HG03108 (cell line): Measurements from ENCODE around the gene CBX6.

Experiments
- ATAC-seq: cut with Tn5 transposase; IDR thresholded peaks from one replicate; pipeline ENCODE4 v1.9.1; 2021; ENCODE audit warnings: moderate library complexity; ENCODE audit not compliant: unreplicated experiment

The CBX6 gene

DNA sequence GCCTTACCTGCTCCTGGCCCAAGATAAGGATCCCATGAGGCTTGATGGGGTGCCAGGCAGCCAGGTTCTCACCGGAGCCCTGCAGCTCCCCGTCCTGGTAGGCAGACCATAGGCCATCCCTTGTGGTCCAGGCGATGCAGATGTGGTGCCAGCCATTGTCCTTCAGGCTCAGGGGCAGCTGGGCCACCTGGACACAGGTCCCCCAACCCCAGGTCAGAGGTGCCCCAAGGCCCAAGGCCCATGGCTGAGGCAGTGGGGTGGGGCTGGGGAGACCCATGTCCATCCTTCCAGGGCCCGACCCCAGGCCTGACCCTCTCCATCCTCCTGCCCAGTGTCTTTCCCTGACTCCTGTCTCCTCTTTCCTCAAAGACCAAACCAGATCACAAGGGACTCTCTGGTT, 48.9 kb downstream of the CBX6 start:
- no peak for ATAC-seq

DNA sequence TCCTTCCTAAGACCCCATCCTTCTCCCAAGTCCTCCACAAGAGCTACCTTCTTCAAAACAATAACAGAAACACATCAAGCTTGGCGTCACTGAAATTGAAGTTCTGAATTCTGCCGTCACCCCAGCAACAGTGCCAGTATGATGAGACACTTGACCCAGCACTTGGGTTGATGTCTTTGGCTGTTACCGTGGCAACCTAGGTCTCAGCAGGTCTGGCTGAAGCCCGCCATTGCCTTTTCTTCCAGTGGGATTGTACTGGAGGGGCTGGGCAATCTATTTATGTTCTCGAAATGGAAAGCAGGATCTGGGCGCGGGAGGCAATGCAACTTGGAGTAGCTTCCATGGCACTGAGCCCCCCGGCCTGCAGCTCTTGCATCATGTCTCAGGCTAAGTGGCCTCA, 52.0 kb downstream of the CBX6 start:
- no peak for ATAC-seq

DNA sequence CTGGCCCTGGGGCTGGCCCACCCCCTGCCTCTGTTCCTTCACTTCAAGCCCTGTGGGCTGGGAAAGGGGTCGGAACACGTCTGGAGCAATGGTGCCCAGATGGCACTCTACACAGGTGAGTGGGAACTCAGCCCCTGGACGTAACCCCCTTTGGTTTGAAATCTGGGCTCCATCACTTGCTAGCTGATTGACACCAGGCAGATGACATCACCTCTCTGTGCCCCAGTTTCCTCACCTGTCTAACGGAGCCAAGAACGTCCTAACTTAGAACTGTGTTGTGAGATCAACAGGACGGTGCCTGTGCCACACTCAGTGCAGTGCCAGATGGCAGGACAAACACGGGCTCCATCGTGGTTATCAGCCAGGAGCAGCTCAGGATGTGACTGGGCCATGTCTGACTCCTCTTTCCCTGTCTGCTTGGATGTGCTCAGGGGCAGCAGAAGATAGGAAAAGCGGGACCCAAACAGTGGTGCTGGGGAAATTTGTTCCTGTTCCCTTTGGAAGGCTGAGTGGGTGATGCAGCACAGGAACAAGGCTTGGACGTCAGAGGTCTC, 52.6 kb downstream of the CBX6 start:
- ATAC-seq: no peak

DNA sequence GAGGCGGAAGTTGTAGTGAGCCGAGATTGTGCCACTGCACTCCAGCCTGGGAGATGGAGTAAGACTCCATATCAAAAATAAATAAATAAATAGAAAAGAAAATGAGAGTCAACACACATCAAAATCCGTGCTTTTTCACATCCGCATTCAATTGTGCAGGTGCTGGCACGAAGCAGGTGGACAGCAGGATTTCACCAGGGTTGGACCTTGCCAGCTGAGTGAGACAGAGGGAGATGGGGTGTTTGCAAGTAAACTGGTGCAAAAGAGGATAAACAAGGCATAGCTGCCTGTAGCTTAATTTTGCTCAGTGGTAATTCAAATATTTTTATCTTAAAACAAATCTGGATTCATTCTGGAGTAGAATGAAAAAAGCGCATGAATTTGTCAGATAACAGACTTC, 54.8 kb downstream of the CBX6 start:
- ATAC-seq: no peak

DNA sequence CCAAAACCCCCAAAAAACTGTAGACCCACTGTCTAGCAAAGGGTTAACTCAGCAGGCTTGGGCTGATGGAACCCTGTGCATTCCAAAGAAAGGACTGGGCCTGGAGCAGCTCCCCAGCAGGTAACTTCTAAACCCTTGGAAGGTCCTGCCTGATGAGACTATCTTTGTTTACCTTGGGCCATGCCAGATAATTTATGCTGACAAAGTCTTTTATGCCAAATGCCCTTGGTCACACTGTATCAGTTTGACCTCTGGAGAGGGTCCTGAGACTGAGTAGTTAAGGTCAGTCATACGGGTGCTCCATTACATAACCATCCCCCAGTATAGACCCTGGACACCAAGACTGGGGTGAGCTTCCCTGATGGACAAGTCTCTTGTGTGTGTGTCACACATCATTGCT, 56.2 kb downstream of the CBX6 start:
- no peak for ATAC-seq
